Measurements from ENCODE around the gene RHOT2. TPM values are rescaled to one million over a fixed set of nuclear protein-coding genes. Genes with fewer than 3 reads are reported as not detected.

The RHOT2 gene
- total RNA-seq, 1 experiment from 2014 or later: 98.5 TPM

DNA sequence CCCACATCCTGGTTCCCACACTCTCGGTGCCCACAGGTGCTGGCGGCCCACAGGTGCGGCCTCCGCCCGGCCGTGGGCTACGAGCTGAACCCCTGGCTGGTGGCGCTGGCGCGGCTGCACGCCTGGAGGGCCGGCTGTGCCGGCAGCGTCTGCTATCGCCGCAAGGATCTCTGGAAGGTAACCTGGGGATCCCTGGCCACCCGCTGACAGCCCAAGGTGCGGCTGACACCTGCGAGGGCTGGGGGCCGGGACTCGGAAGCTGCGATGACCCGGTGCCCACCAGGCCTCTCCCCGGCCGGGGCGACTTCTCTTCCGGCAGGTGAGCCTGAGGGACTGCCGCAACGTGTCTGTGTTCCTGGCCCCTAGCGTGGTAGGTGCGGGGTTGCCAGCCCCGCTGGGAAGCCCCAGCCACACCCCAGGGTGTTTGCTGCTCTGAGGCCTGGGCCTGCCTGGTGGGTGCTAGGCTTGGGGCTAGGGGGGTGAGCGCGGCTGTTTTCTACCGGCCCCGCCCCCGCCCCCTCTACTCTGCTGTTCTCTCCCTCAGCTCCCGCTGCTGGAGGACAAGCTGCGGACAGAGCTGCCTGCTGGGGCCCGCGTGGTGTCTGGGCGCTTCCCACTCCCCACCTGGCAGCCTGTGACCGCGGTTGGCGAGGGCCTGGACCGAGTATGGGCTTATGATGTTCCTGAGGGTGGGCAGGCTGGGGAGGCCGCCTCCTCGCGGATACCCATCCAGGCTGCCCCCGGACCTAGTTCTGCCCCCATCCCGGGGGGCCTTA is 54.0 kb downstream of the RHOT2 start:
- TF ChIP-seq RAD21 (IDR thresholded peaks at IDR 0.05; ENCODE audit: low read depth) (no peak), EZH2phosphoT487 (IDR thresholded peaks at IDR 0.05; ENCODE audit: borderline replicate concordance) (no peak), EZH2 (IDR thresholded peaks at IDR 0.05) (no peak)
- TF ChIP-seq, protein P1, sequence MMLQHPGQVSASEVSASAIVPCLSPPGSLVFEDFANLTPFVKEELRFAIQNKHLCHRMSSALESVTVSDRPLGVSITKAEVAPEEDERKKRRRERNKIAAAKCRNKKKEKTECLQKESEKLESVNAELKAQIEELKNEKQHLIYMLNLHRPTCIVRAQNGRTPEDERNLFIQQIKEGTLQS (IDR thresholded peaks at IDR 0.05): no peak
- Histone ChIP-seq H3K9me2 (ENCODE audit: insufficient read depth) (no peaks in the 10 kb centered on the region), H4K20me1 (ENCODE audit: insufficient read depth) (no peaks in the 10 kb centered on the region), H3K4me1 (ENCODE audit: control insufficient read depth in 1 of 2, insufficient read depth in 2 of 2, low read length in 2 of 2) (peaks cover 27 to 66% of the 10 kb centered on the region in 2 experiments), H3K4me2 (ENCODE audit: low read length) (peak overlapping the region; percentile 80), H3K27ac (ENCODE audit: low read depth, low read length) (peak overlapping the region; percentile 100), H2AFZ (ENCODE audit: low read depth, low read length, poor library complexity, severe bottlenecking) (no peak overlapping the region), H3K4me3 (replicated peaks in 1 of 2; ENCODE audit: low read depth in 1 of 2, low read length in 2 of 2) (peak overlapping the region; percentile 36 to 87), H3K9ac (ENCODE audit: low read length) (peak overlapping the region; percentile 98), H3K36me3 (ENCODE audit: control insufficient read depth in 1 of 2, insufficient read depth in 2 of 2, low read length in 2 of 2) (no peaks in the 10 kb centered on the region), H3K79me2 (ENCODE audit: insufficient read depth, low read length) (peaks cover 13% of the 10 kb centered on the region; the same call in 1 of the 2 replicates), H3K27me3 (ENCODE audit: insufficient read depth, low read length) (no peaks in the 10 kb centered on the region), H3K9me3 (ENCODE audit: control insufficient read depth in 1 of 2, insufficient read depth in 1 of 2, low read depth in 1 of 2, low read length in 2 of 2) (no peaks in the 10 kb centered on the region)
- ChIA-PET RAD21 (ENCODE audit: low non-redundant PET in 1 of 2, low total read pairs in 2 of 2, uncharacterized antibody in 2 of 2, unreplicated experiment in 2 of 2) (no interaction called here), POLR2A (interaction anchor here (0.6 to 1.4 kb wide), 5 partner anchors 9 to 367 kb away, joined by 3 to 7 read pairs (median 5); partner anchors contain the start of genes CIAO3 and MSLN), CTCF (interaction anchor here (0.5 to 2.6 kb wide), 5 partner anchors 10 to 340 kb away, joined by 3 to 11 read pairs (median 10); partner anchors contain the start of gene MSLN)
- ATAC-seq: no peak
- DNase-seq (ENCODE audit: low read depth, low spot score): no peak
- TSS peak; percentile 30 for BruUV-seq (replicated peaks)
- intact Hi-C loops (cut with micrococcal nuclease): no loop called here

DNA sequence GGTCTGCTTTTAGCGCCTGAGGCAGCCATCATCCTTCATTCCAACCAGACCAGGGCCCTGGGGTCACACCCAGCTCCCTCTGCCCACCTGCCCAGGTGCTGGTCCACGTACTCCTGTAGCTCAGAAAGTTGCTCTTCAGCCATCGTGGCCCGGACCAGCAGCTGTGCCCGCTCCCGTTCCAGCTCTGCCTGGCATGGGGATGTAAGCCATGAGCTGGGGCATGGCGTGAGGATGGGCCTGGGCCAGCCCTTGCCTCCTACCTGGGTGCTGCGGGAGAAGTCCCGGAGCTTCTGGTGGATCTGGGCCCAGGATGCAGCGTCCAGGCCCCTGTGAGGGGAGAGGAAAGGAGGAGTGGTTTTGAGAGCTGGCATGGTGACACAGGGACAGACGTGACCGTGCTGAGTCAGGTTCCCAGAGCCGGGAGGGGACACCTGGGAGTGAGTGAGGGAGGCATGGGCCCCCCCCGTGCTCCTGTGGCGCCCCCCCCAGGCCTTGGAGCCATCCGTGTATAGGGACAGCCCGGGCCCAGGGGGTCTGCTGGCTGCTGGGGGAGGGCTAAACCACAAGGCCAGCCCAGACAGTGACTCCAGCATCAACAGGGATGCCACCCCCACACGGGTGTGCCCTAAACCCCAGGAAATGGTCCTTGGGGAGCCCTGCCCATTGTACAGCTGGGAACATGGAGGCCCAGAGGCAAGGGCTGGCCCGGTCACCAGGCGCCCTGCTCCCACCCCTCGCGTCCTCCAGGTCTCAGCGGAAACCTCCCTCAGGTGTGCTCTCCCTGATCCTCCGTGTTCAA is 55.1 kb downstream of the RHOT2 start:
- RAD21 ChIA-PET (ENCODE audit: low non-redundant PET in 1 of 2, low total read pairs in 2 of 2, uncharacterized antibody in 2 of 2, unreplicated experiment in 2 of 2): no interaction called here
- H3K9me3 ChIP-seq (ENCODE audit: control insufficient read depth in 1 of 2, insufficient read depth in 1 of 2, low read depth in 1 of 2, low read length in 2 of 2): no peaks in the 10 kb centered on the region
- ATAC-seq: no peak
- no TSS peak for BruUV-seq (replicated peaks)
- H4K20me1 ChIP-seq (ENCODE audit: insufficient read depth): no peaks in the 10 kb centered on the region
- H3K9ac ChIP-seq (ENCODE audit: low read length): no peak overlapping the region
- H2AFZ ChIP-seq (ENCODE audit: low read depth, low read length, poor library complexity, severe bottlenecking): no peak overlapping the region
- no peak overlapping the region for H3K4me3 ChIP-seq (replicated peaks in 1 of 2; ENCODE audit: low read depth in 1 of 2, low read length in 2 of 2)
- peaks cover 10% of the 10 kb centered on the region; the same call in 1 of the 2 replicates for H3K79me2 ChIP-seq (ENCODE audit: insufficient read depth, low read length)
- no peaks in the 10 kb centered on the region for H3K27me3 ChIP-seq (ENCODE audit: insufficient read depth, low read length)
- no peak overlapping the region for H3K27ac ChIP-seq (ENCODE audit: low read depth, low read length)
- peaks cover 26 to 63% of the 10 kb centered on the region in 2 experiments for H3K4me1 ChIP-seq (ENCODE audit: control insufficient read depth in 1 of 2, insufficient read depth in 2 of 2, low read length in 2 of 2)
- no peaks in the 10 kb centered on the region for H3K9me2 ChIP-seq (ENCODE audit: insufficient read depth)
- H3K4me2 ChIP-seq (ENCODE audit: low read length): peak overlapping the region; percentile 4; the same call in 1 of the 2 replicates
- CTCF ChIA-PET: interaction anchor here (0.5 to 2.4 kb wide), 2 partner anchors 11 to 341 kb away, joined by 3 to 10 read pairs; no protein-coding TSS in a partner anchor
- TF ChIP-seq, protein P2, sequence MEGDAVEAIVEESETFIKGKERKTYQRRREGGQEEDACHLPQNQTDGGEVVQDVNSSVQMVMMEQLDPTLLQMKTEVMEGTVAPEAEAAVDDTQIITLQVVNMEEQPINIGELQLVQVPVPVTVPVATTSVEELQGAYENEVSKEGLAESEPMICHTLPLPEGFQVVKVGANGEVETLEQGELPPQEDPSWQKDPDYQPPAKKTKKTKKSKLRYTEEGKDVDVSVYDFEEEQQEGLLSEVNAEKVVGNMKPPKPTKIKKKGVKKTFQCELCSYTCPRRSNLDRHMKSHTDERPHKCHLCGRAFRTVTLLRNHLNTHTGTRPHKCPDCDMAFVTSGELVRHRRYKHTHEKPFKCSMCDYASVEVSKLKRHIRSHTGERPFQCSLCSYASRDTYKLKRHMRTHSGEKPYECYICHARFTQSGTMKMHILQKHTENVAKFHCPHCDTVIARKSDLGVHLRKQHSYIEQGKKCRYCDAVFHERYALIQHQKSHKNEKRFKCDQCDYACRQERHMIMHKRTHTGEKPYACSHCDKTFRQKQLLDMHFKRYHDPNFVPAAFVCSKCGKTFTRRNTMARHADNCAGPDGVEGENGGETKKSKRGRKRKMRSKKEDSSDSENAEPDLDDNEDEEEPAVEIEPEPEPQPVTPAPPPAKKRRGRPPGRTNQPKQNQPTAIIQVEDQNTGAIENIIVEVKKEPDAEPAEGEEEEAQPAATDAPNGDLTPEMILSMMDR (IDR thresholded peaks at IDR 0.05 in 2 of 3, conservative IDR thresholded peaks at IDR 0.05 in 1 of 3; ENCODE audit: borderline replicate concordance in 1 of 3, insufficient read depth in 1 of 3, low read depth in 2 of 3, low read length in 2 of 3): no peak
- TF ChIP-seq POLR2A (IDR thresholded peaks at IDR 0.05; ENCODE audit: borderline replicate concordance, extremely low read depth, insufficient read depth, insufficient read length): no peak
- intact Hi-C loops (cut with micrococcal nuclease): no loop called here
- DNase-seq (ENCODE audit: low read depth, low spot score): no peak
- no peaks in the 10 kb centered on the region for H3K36me3 ChIP-seq (ENCODE audit: control insufficient read depth in 1 of 2, insufficient read depth in 2 of 2, low read length in 2 of 2)
- POLR2A ChIA-PET: no interaction called here

All from HCT116 (cell line).